Islet of Langerhans (tissue), 1 donor: ENCODE measurements around the gene KLHL29.

Source experiments
- FAIRE-seq: peaks from one replicate; lab custom pipeline; 2011; peaks lifted over from hg19 to GRCh38; lab: Jason Lieb, UNC

Gene KLHL29

GRCh38 chr2:23532391-23533337 lies 147.7 kb downstream of the KLHL29 start:
- FAIRE-seq = no peak

GRCh38 chr2:23533338-23533695 lies 148.3 kb downstream of the KLHL29 start:
- no peak for FAIRE-seq

- no peak for FAIRE-seq
Measured at GRCh38 chr2:23534771-23535170, 149.8 kb downstream of the KLHL29 start.

- no peak for FAIRE-seq
Measured at GRCh38 chr2:23536326-23536725, 151.3 kb downstream of the KLHL29 start.

GRCh38 chr2:23537991-23538390 lies 153.0 kb downstream of the KLHL29 start:
- FAIRE-seq = no peak

GRCh38 chr2:23538566-23538965 lies 153.6 kb downstream of the KLHL29 start:
- FAIRE-seq = no peak

- no peak for FAIRE-seq
Measured at GRCh38 chr2:23540804-23541360, 155.9 kb downstream of the KLHL29 start.

- FAIRE-seq = peak; percentile 38
Measured at GRCh38 chr2:23541503-23542229, 156.7 kb downstream of the KLHL29 start.

GRCh38 chr2:23542230-23542789 lies 157.3 kb downstream of the KLHL29 start:
- FAIRE-seq = no peak

GRCh38 chr2:23543302-23543701 lies 158.3 kb downstream of the KLHL29 start:
- FAIRE-seq = no peak

- no peak for FAIRE-seq
Measured at GRCh38 chr2:23543728-23544127, 158.7 kb downstream of the KLHL29 start.

- FAIRE-seq = no peak
Measured at GRCh38 chr2:23544589-23545295, 159.8 kb downstream of the KLHL29 start.

GRCh38 chr2:23545396-23545795 lies 160.4 kb downstream of the KLHL29 start:
- no peak for FAIRE-seq

- FAIRE-seq = no peak
Measured at GRCh38 chr2:23545811-23546210, 160.8 kb downstream of the KLHL29 start.

GRCh38 chr2:23546913-23547312 lies 161.9 kb downstream of the KLHL29 start:
- FAIRE-seq = no peak

- FAIRE-seq = no peak
Measured at GRCh38 chr2:23547725-23548124, 162.7 kb downstream of the KLHL29 start.

GRCh38 chr2:23548143-23548769 lies 163.3 kb downstream of the KLHL29 start:
- FAIRE-seq = no peak

GRCh38 chr2:23549051-23549450 lies 164.1 kb downstream of the KLHL29 start:
- FAIRE-seq = peak; percentile 90

GRCh38 chr2:23549821-23550530 lies 165.0 kb downstream of the KLHL29 start:
- no peak for FAIRE-seq

- FAIRE-seq = no peak
Measured at GRCh38 chr2:23550553-23550952, 165.6 kb downstream of the KLHL29 start.

GRCh38 chr2:23551875-23552274 lies 166.9 kb downstream of the KLHL29 start:
- no peak for FAIRE-seq
